Measurements from ENCODE around the gene KDM3A. TPM values are rescaled to one million over a fixed set of nuclear protein-coding genes. Genes with fewer than 3 reads are reported as not detected.

The KDM3A gene
- total and polyA plus RNA-seq, 9 of the 15 experiments (the other 6 are each of a cell fraction or from before 2014, with no cell fraction given) = 7.5 to 95.4 (median 24.8) TPM

DNA sequence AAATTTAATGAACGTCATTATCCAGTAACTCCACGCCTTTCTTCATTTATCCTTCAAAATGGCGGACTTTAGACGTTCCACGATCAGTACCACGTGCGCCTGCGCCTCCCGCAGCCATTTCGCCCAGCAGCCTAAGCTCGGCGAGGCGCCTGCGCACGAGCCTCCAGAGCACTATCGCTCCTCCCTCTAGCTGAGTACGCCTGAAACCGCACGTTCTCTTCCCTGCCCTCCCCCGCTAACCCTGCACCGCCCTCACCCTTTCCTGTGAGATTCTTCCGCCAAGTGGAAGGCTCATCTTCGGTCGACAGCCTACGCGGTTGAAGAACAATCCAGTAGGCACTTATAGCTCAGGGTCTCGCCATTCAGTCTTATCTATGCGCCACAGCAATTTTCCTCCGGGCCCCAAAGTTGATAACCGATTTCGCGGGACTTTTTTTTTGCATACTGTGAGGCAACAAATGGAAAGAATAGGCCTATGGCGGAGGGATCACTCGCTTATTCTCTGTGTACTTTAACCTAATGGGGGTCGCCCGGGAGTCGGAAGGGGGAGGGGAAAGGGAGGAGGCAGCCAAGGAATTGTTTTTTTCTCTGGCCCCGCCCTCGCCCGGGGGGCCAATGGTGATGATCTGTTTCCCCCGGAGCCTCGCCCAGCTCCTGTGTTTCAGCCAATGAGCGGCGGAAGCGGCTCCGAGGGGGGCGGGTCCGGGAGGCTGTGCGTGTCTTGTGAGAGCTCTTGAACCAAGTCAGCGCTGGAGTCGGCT, at the start of gene KDM3A (continued):
- TF ChIP-seq ATF6 (CRISPR knock-in tag; IDR thresholded peaks at IDR 0.05) = peak; percentile 98
- TF ChIP-seq STAG1 (CRISPR knock-in tag; IDR thresholded peaks at IDR 0.05; ENCODE audit: borderline replicate concordance) = no peak
- TF ChIP-seq, protein P1, sequence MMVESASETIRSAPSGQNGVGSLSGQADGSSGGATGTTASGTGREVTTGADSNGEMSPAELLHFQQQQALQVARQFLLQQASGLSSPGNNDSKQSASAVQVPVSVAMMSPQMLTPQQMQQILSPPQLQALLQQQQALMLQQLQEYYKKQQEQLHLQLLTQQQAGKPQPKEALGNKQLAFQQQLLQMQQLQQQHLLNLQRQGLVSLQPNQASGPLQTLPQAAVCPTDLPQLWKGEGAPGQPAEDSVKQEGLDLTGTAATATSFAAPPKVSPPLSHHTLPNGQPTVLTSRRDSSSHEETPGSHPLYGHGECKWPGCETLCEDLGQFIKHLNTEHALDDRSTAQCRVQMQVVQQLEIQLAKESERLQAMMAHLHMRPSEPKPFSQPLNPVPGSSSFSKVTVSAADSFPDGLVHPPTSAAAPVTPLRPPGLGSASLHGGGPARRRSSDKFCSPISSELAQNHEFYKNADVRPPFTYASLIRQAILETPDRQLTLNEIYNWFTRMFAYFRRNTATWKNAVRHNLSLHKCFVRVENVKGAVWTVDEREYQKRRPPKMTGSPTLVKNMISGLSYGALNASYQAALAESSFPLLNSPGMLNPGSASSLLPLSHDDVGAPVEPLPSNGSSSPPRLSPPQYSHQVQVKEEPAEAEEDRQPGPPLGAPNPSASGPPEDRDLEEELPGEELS (CRISPR knock-in tag; IDR thresholded peaks at IDR 0.05; ENCODE audit: borderline replicate concordance) = peak; percentile 64; the same call in 1 of the 2 replicates
- TF ChIP-seq, protein P2, sequence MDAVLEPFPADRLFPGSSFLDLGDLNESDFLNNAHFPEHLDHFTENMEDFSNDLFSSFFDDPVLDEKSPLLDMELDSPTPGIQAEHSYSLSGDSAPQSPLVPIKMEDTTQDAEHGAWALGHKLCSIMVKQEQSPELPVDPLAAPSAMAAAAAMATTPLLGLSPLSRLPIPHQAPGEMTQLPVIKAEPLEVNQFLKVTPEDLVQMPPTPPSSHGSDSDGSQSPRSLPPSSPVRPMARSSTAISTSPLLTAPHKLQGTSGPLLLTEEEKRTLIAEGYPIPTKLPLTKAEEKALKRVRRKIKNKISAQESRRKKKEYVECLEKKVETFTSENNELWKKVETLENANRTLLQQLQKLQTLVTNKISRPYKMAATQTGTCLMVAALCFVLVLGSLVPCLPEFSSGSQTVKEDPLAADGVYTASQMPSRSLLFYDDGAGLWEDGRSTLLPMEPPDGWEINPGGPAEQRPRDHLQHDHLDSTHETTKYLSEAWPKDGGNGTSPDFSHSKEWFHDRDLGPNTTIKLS (IDR thresholded peaks at IDR 0.05; ENCODE audit: borderline replicate concordance, low read depth) = peak; percentile 94
- TF ChIP-seq PHF20 (IDR thresholded peaks at IDR 0.05; ENCODE audit: partially characterized antibody) = peak; percentile 78
- TF ChIP-seq XRCC3 (IDR thresholded peaks at IDR 0.05) = no peak
- TF ChIP-seq, protein P3, sequence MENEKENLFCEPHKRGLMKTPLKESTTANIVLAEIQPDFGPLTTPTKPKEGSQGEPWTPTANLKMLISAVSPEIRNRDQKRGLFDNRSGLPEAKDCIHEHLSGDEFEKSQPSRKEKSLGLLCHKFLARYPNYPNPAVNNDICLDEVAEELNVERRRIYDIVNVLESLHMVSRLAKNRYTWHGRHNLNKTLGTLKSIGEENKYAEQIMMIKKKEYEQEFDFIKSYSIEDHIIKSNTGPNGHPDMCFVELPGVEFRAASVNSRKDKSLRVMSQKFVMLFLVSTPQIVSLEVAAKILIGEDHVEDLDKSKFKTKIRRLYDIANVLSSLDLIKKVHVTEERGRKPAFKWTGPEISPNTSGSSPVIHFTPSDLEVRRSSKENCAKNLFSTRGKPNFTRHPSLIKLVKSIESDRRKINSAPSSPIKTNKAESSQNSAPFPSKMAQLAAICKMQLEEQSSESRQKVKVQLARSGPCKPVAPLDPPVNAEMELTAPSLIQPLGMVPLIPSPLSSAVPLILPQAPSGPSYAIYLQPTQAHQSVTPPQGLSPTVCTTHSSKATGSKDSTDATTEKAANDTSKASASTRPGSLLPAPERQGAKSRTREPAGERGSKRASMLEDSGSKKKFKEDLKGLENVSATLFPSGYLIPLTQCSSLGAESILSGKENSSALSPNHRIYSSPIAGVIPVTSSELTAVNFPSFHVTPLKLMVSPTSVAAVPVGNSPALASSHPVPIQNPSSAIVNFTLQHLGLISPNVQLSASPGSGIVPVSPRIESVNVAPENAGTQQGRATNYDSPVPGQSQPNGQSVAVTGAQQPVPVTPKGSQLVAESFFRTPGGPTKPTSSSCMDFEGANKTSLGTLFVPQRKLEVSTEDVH (IDR thresholded peaks at IDR 0.05; ENCODE audit: low read depth, partially characterized antibody) = peak; percentile 87
- peak; percentile 12; the same call in 1 of the 2 replicates for TF ChIP-seq PKNOX1 (IDR thresholded peaks at IDR 0.05)
- TF ChIP-seq MTA3 (IDR thresholded peaks at IDR 0.05; ENCODE audit: borderline replicate concordance) = peak; percentile 93
- TF ChIP-seq ZBTB26 (CRISPR knock-in tag; IDR thresholded peaks at IDR 0.05) = peak; percentile 83; the same call in 1 of the 2 replicates
- TF ChIP-seq PML (IDR thresholded peaks at IDR 0.05; ENCODE audit: low read length) = peak; percentile 35
- TF ChIP-seq ZNF347 (CRISPR knock-in tag; IDR thresholded peaks at IDR 0.05; ENCODE audit: low read depth) = no peak
- TF ChIP-seq, protein P4, sequence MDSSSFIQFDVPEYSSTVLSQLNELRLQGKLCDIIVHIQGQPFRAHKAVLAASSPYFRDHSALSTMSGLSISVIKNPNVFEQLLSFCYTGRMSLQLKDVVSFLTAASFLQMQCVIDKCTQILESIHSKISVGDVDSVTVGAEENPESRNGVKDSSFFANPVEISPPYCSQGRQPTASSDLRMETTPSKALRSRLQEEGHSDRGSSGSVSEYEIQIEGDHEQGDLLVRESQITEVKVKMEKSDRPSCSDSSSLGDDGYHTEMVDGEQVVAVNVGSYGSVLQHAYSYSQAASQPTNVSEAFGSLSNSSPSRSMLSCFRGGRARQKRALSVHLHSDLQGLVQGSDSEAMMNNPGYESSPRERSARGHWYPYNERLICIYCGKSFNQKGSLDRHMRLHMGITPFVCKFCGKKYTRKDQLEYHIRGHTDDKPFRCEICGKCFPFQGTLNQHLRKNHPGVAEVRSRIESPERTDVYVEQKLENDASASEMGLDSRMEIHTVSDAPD (CRISPR knock-in tag; IDR thresholded peaks at IDR 0.05) = no peak
